HG03469 (cell line): Measurements from ENCODE around the gene OR5V1.
"Not testable (repeated sequence)": the region's sequence is repeated elsewhere in the genome, so short reads cannot be mapped to it uniquely, and the experiment has no call there.

Source experiments
- ATAC-seq: cut with Tn5 transposase; IDR thresholded peaks from one replicate; pipeline ENCODE4 v1.9.1; 2021; ENCODE audit warnings: mild to moderate bottlenecking, moderate library complexity, moderate number of reproducible peaks; ENCODE audit not compliant: unreplicated experiment

OR5V1 gene

GRCh38 chr6:29368765-29369164 is at the start of gene OR5V1:
Gene OR5V1, minus strand, starts transcription at chr6:29368865. Its CDS starts 12,670 bp downstream, at chr6:29356195.
- ATAC-seq: no peak

GRCh38 chr6:29414588-29414987 is 45.9 kb upstream of the OR5V1 start, which contains the start of gene OR12D1:
Gene OR12D1, plus strand, starts transcription at chr6:29414928.
- no peak for ATAC-seq

- ATAC-seq: no peak
Observed at GRCh38 chr6:29403801-29404200, 35.1 kb upstream of the OR5V1 start.

GRCh38 chr6:29399525-29399924 is 30.9 kb upstream of the OR5V1 start:
- ATAC-seq: no peak

- no peak for ATAC-seq
Observed at GRCh38 chr6:29395331-29395730, 26.7 kb upstream of the OR5V1 start, which contains the start of gene OR12D2. Gene OR12D2, plus strand, starts transcription at chr6:29395631. Its CDS starts 1,069 bp downstream, at chr6:29396700.

GRCh38 chr6:29388533-29388932 is 19.9 kb upstream of the OR5V1 start:
- no peak for ATAC-seq

GRCh38 chr6:29376003-29376402 is 7.3 kb upstream of the OR5V1 start:
- ATAC-seq: no peak

GRCh38 chr6:29375191-29375590 is 6.5 kb upstream of the OR5V1 start, which contains the start of gene OR12D3:
Gene OR12D3, minus strand, starts transcription at chr6:29375291. Its CDS starts 4 bp downstream, at chr6:29375287.
- no peak for ATAC-seq

- no peak for ATAC-seq
Observed at GRCh38 chr6:29355603-29356002, 13.1 kb downstream of the OR5V1 start.

- no peak for ATAC-seq
Observed at GRCh38 chr6:29354980-29355379, 13.7 kb downstream of the OR5V1 start.

- not testable (repeated sequence) for ATAC-seq
Observed at GRCh38 chr6:29349348-29349747, 19.3 kb downstream of the OR5V1 start.

GRCh38 chr6:29345380-29345779 is 23.3 kb downstream of the OR5V1 start:
- no peak for ATAC-seq

- ATAC-seq: no peak
Observed at GRCh38 chr6:29336269-29336668, 32.4 kb downstream of the OR5V1 start.

GRCh38 chr6:29332676-29333075 is 36.0 kb downstream of the OR5V1 start:
- ATAC-seq: no peak

- no peak for ATAC-seq
Observed at GRCh38 chr6:29325777-29326176, 42.9 kb downstream of the OR5V1 start.

GRCh38 chr6:29323332-29323731 is 45.3 kb downstream of the OR5V1 start:
- not testable (repeated sequence) for ATAC-seq

- ATAC-seq: no peak
Observed at GRCh38 chr6:29319931-29320330, 48.7 kb downstream of the OR5V1 start.
